ENCODE measurements around the gene MACROH2A2.
"Not testable (repeated sequence)": the region's sequence is repeated elsewhere in the genome, so short reads cannot be mapped to it uniquely, and the experiment has no call there.

The MACROH2A2 gene

DNA sequence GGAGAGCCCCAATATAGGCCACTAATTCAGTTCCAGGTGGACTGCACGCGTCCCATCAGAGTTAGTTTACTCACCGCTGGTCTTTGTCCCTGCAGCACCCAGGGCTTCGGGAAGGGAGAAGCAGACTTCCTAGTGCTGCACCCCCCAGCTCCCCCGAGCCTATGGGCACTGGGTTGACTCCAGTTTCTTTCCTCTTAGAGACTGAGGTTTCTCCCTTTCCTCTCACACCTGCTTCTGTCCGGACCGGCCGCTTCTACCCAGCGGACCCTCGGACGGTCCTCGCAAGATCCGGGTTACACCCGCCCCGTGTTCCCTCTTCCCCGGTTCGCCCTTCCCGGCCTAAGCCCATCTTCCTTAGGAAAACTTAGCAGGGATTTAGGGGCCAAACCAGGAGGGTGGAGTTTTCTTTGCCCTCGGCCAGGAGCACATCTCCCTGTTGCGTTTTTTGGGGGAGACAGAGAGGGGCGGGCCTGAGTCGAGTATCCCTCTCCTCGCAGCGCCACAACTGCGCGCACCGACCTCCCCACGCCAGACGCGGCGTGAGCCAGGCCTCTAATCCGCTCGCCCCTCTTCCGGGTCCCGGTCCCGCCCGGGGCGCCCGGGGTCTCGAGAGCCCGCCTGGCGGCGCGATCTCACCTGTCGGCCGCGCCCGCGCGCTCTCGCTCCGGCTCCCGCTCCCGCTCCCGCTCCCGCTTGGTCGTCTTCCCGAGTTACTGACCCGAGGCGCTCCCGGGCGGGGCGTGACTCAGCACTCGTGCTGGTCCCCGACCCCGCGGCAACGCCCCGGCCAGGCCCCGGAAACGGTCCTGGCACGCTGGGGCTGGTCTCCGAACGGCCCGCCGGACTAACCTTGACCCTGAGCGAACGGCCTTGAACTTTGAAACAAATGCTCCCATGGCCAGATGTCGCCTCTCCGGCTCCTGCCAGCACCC lies 79.7 kb downstream of the MACROH2A2 start, which contains the start of gene AIFM2:
TSS of gene AIFM2 (minus strand) at position 728 of the 932 bp plus-strand sequence. CDS start 8,741 bp downstream, outside the sequence.
- peak; percentile 81 for DNase-seq

GRCh38 chr10:70135046-70135445 lies 82.4 kb downstream of the MACROH2A2 start:
- DNase-seq: peak; percentile 43

GRCh38 chr10:70135684-70136083 lies 83.0 kb downstream of the MACROH2A2 start:
- DNase-seq: peak; percentile 39

GRCh38 chr10:70137135-70137534 lies 84.5 kb downstream of the MACROH2A2 start:
- no peak for DNase-seq

DNA sequence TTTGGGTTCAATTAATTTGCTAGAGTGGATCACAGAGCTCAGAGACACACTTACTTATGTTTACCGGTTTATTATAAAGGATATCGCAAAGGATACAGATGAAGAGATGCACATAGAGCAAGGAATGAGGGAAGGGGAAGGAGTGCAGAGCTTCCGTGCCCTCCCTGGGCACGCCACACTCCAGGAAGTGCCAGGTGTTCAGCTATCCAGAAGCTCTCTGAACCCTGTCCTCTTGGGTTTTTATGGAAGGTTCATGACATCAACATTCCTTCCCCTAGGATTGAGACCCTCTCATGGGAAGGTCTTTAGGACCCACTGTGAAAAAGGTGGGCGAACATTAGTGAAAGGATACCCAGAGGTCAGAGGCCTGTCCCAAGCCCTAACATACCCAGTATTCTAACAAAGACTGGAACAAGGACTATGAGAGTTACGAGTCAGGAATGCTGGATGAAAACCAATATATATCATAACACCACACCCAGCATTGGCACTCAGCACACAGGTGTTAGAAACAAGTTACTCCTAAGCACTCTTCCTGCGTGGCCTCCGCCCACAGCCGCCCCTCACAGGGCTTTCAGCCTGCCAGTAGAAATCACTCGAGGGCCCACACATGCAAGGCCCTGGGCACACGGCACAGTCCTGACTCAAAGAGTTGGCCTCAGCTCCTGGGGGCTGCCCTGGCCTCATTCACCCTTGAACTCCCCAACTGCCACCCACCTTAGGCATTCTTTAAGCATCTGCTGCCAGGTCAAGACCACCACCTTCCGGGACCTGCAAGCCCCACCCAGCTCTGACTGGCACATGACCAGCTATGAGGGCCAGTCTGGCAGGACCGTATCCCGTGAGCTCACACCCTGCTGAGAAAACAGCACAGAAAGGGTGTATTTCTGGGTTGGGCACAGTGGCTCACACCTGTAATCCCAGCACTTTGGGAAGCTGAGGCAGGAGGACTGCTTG lies 85.6 kb downstream of the MACROH2A2 start:
- peak; percentile 40 for DNase-seq

GRCh38 chr10:70139151-70139996 lies 86.7 kb downstream of the MACROH2A2 start:
- DNase-seq: peak; percentile 50

GRCh38 chr10:70139997-70140250 lies 87.3 kb downstream of the MACROH2A2 start:
- no peak for DNase-seq

DNA sequence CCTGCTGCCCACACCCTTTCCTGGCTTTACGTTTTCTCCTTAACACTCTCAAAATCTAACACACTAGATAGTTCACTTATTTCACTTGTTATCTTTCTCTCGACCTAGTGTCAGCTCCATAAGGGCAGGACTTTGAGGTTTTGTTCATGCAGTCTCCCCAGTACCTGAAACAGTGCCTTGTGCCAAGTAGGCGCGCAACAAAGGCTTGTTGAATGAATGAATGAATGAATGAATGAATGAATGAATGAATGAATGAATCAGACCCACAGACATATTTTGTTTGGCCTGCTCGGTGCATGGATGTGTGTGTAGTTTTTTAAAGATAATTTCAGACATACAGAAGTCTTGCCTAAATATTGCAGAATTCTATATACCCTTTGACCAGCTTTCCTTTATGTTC lies 87.7 kb downstream of the MACROH2A2 start:
- no peak for DNase-seq

DNA sequence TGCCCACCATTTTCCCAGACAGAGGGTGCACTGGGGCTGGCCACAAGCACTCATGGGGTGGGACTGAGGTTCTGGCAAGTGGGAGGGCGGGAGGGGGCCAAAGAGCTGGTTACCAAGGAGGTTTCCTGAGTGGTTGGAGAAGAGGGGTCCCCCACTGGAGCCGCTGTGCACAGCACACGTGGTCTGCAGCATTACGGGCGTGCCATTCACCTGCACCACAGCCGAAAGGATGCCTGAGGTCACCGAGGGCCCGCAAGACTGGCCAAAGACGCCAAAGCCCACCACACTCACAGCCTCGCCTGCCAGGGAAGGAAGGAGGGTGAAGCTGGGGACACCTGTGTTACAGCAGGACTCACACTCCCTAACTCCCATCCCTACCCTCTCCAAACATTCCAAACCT lies 89.9 kb downstream of the MACROH2A2 start:
- DNase-seq: no peak

- no peak for DNase-seq
These were observed 91.9 kb downstream of the MACROH2A2 start for GRCh38 chr10:70144372-70145110.

GRCh38 chr10:70145166-70145665 lies 92.6 kb downstream of the MACROH2A2 start:
- DNase-seq: no peak

GRCh38 chr10:70145666-70146488 lies 93.2 kb downstream of the MACROH2A2 start:
- DNase-seq: peak; percentile 86

- peak; percentile 93 for DNase-seq
These were observed 94.0 kb downstream of the MACROH2A2 start, which contains the start of gene TYSND1 for GRCh38 chr10:70146489-70147258. Gene TYSND1 (minus strand): TSS chr10:70146700. CDS start chr10:70146586, 114 bp downstream.

DNA sequence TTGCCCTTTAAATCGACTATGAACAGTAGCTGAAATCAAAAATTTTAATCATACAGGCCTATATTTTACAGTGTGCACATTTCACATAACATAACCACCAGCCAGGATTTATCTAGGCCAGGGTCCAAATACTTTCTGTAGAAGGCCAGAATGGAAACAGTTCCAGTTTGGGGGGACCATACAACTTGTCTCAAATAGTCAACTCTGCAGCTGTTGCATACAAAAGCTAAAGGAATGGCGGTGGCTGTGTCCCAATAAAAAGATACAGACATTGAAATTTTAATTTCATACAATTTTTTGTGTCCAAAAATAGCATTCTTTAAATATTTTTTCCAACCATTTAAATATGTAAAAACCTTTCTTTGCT lies 94.6 kb downstream of the MACROH2A2 start:
- no peak for DNase-seq

GRCh38 chr10:70148516-70148915 lies 95.9 kb downstream of the MACROH2A2 start:
- no peak for DNase-seq

- DNase-seq: no peak
These were observed 102.7 kb downstream of the MACROH2A2 start for GRCh38 chr10:70155255-70155838.

- no peak for DNase-seq
These were observed 105.5 kb downstream of the MACROH2A2 start for GRCh38 chr10:70158113-70158512.

DNA sequence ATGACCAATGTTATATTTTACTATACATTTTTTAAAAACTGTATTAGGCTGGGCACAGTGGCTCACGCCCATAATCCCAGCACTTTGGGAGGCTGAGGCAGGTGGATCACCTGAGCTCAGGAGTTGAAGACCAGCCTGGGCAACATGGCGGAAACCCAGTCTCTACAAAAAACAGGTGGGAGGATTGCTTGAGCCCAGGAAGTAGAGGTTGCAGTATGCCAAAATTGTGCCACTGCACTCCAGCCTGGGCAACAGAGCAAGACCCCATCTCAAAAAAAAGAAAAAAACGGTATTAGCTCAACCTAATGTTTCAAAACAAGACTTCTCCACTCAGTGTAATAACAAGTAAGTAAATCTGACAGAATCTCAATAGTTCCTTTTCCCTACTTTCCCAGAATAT lies 106.7 kb downstream of the MACROH2A2 start:
- DNase-seq: not testable (repeated sequence)

DNA sequence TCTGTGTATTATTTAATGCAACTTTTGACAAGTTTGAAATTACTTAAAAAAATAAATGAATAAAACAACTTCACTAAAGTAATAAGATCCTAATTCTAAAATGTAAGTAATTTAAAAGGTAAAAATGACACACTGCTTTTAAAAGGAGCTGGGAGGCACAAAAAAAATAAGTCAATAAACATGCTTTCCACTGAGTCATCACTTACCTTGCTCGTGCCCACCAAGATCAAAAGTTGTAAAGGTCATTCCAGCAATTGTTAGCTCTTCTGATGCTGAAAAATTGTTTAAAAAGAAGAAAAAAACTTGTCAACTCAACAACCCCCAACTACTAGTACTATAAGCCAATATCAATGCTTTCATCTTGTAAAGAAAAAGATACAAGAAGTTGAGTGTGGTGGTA lies 108.2 kb downstream of the MACROH2A2 start:
- no peak for DNase-seq
